Activated gamma-delta T cell treated with anti-CD3 and anti-CD28 coated beads, Interleukin-2, amount 50 U/mL, for 16 hours (primary cell): ENCODE data around the gene OPCML.

Experiments used
- DNase-seq: peaks from one replicate; pipeline ENCODE4 v3.0.0-alpha.2; 2020; ENCODE audit warnings: low read depth

The OPCML gene

GRCh38 chr11:132883241-132883640 is 649.1 kb downstream of the OPCML start:
- no peak for DNase-seq

GRCh38 chr11:132881622-132882021 is 650.7 kb downstream of the OPCML start:
- no peak for DNase-seq

GRCh38 chr11:132878111-132878510 is 654.2 kb downstream of the OPCML start:
- no peak for DNase-seq

- DNase-seq, result no peak
Measured at GRCh38 chr11:132876705-132877104, 655.6 kb downstream of the OPCML start.

GRCh38 chr11:132876239-132876638 is 656.1 kb downstream of the OPCML start:
- no peak for DNase-seq

GRCh38 chr11:132874638-132875037 is 657.7 kb downstream of the OPCML start:
- no peak for DNase-seq

- DNase-seq, result no peak
Measured at GRCh38 chr11:132873841-132874240, 658.5 kb downstream of the OPCML start.

GRCh38 chr11:132872211-132872610 is 660.1 kb downstream of the OPCML start:
- no peak for DNase-seq

- no peak for DNase-seq
Measured at GRCh38 chr11:132866783-132867545, 665.3 kb downstream of the OPCML start.

- DNase-seq, result no peak
Measured at GRCh38 chr11:132865623-132866022, 666.7 kb downstream of the OPCML start.

- no peak for DNase-seq
Measured at GRCh38 chr11:132864811-132865576, 667.3 kb downstream of the OPCML start.

- DNase-seq, result no peak
Measured at GRCh38 chr11:132862933-132863332, 669.4 kb downstream of the OPCML start.

GRCh38 chr11:132862137-132862536 is 670.2 kb downstream of the OPCML start:
- DNase-seq, result no peak

- DNase-seq, result no peak
Measured at GRCh38 chr11:132859306-132859705, 673.0 kb downstream of the OPCML start.

- no peak for DNase-seq
Measured at GRCh38 chr11:132858223-132858622, 674.1 kb downstream of the OPCML start.

GRCh38 chr11:132856032-132856431 is 676.3 kb downstream of the OPCML start:
- no peak for DNase-seq

GRCh38 chr11:132855516-132855915 is 676.8 kb downstream of the OPCML start:
- DNase-seq, result no peak

- no peak for DNase-seq
Measured at GRCh38 chr11:132853886-132854285, 678.4 kb downstream of the OPCML start.

GRCh38 chr11:132852361-132852760 is 679.9 kb downstream of the OPCML start:
- DNase-seq, result no peak

- no peak for DNase-seq
Measured at GRCh38 chr11:132851247-132851646, 681.1 kb downstream of the OPCML start.

GRCh38 chr11:132850266-132850665 is 682.0 kb downstream of the OPCML start:
- DNase-seq, result no peak

GRCh38 chr11:132848336-132848735 is 684.0 kb downstream of the OPCML start:
- no peak for DNase-seq

GRCh38 chr11:132846075-132846474 is 686.2 kb downstream of the OPCML start:
- no peak for DNase-seq
